Measurements from ENCODE around the gene TIMM22.

The TIMM22 gene

DNA sequence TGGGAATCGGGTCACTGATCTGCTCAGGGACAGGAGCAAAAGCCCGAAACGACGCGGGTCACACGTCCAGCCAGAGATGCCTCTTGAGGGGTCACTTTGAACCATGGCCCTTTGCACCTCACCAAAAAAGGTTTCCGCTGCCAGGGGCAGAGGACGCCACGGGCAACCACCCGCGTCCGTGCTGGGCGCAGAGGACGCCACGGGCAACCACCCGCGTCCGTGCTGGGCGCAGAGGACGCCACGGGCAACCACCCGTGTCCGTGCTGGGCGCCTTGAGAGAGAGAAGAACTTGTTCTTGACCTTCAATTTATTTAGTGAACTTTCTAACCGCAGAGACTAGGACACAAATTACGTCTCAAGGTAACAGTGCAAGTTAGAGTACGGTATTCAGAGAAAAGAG lies 35.5 kb downstream of the TIMM22 start:
- TF ChIP-seq, protein P1, sequence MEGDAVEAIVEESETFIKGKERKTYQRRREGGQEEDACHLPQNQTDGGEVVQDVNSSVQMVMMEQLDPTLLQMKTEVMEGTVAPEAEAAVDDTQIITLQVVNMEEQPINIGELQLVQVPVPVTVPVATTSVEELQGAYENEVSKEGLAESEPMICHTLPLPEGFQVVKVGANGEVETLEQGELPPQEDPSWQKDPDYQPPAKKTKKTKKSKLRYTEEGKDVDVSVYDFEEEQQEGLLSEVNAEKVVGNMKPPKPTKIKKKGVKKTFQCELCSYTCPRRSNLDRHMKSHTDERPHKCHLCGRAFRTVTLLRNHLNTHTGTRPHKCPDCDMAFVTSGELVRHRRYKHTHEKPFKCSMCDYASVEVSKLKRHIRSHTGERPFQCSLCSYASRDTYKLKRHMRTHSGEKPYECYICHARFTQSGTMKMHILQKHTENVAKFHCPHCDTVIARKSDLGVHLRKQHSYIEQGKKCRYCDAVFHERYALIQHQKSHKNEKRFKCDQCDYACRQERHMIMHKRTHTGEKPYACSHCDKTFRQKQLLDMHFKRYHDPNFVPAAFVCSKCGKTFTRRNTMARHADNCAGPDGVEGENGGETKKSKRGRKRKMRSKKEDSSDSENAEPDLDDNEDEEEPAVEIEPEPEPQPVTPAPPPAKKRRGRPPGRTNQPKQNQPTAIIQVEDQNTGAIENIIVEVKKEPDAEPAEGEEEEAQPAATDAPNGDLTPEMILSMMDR (IDR thresholded peaks at IDR 0.05), result no peak
- H3K27me3 ChIP-seq, result no peaks in the 10 kb centered on the region

DNA sequence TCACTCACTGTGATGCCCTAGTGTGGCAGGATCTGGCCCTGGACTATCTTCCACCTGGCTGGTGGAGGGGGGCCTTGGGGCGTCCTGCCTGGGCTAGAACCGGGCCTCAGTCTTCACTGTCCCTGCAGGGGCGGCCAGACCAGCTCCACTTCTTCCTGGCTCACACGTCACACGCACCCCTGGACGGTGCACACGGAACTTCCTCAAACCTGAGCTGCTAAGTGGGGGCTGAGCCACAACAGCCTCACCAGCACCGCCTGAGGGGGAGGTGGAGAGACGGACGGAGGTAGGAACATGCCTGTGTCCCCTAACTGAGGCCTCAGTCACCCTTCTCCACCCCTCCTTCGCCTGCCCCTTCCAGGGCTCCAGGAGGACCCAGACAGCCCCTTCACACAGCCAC lies 36.6 kb downstream of the TIMM22 start:
- peak overlapping the region; percentile 42 for H3K27ac ChIP-seq
- peaks cover 0 to 3% of the 10 kb centered on the region in 2 experiments for H3K4me1 ChIP-seq (ENCODE audit: control insufficient read depth in 1 of 2, insufficient read depth in 1 of 2, low read depth in 1 of 2, low read length in 1 of 2)
- TF ChIP-seq, protein P1 (IDR thresholded peaks at IDR 0.05), result no peak
- H3K4me3 ChIP-seq (ENCODE audit: low read depth in 1 of 2, low read length in 1 of 2), result no peak overlapping the region
- H3K36me3 ChIP-seq, result peaks cover 66% of the 10 kb centered on the region
- H3K9me3 ChIP-seq, result no peaks in the 10 kb centered on the region
- H3K27me3 ChIP-seq, result no peaks in the 10 kb centered on the region

More for the DNA sequence above, 35.5 kb downstream of the TIMM22 start:
- no peak overlapping the region for H3K27ac ChIP-seq
- H3K4me1 ChIP-seq (ENCODE audit: control insufficient read depth in 1 of 2, insufficient read depth in 1 of 2, low read depth in 1 of 2, low read length in 1 of 2), result peaks cover 0 to 3% of the 10 kb centered on the region in 2 experiments
- no peaks in the 10 kb centered on the region for H3K9me3 ChIP-seq
- H3K4me3 ChIP-seq (ENCODE audit: low read depth in 1 of 2, low read length in 1 of 2), result no peak overlapping the region
- H3K36me3 ChIP-seq, result peaks cover 66% of the 10 kb centered on the region

DNA sequence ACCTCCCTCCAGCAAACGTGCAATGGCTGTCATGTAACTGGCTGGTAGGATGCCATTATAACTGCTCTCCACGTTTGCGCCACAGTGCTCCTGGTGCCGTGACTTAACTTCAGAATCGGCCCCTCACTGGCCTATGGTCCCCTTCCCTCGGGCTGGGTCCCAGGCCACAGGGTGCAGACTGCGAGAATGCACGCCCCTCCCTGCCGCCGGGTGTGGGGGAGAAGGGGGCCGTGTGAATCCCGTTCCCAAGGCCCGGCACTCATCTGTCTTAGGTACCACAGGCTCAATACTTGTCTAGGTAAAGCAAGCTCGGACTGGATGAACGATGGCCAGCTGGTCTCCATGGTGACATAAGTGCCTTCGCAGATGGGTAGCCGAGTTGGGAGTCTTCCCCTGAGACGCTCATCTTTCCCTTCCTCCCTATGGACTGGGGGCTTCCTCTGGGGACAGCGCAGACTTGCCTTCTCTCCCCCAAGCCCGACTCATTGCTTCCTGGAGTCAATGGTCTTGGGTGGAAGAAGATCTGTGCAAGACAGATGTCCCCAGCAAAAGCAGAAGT lies 37.8 kb downstream of the TIMM22 start:
- TF ChIP-seq, protein P1 (IDR thresholded peaks at IDR 0.05), result no peak
- peaks cover 77% of the 10 kb centered on the region for H3K36me3 ChIP-seq
- no peak overlapping the region for H3K4me3 ChIP-seq (ENCODE audit: low read depth in 1 of 2, low read length in 1 of 2)
- H3K27ac ChIP-seq, result no peak overlapping the region
- H3K27me3 ChIP-seq, result no peaks in the 10 kb centered on the region
- H3K9me3 ChIP-seq, result no peaks in the 10 kb centered on the region
- peaks cover 3 to 9% of the 10 kb centered on the region in 2 experiments for H3K4me1 ChIP-seq (ENCODE audit: control insufficient read depth in 1 of 2, insufficient read depth in 1 of 2, low read depth in 1 of 2, low read length in 1 of 2)

DNA sequence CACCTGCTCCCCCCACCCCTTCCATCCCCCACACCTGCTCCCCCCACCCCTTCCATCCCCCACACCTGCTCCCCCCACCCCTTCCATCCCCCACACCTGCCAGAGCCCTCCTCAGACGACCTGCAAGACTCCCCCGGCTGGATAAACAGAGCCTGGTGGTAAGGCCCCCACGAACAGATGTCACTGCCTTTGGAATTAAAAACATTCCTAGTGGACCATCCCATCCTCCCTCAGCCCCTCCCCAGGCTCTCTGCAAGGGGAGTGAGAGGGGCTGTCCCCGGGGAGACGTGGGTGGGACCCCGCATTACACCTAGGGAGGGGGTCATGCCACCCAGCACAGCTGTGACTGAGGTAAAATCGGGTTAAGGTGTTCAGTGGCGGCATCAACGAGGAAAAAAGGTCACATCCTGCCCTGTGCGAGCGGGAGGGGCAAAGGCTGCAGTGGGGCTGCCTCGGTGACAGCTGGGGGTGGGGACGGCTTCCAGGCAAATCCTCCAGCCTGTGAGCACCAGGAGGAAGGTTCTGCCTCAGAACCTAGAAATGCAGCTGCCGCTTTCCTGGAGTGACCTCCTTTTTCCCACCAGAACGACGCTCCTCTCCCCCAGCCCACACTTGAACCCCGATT lies 38.7 kb downstream of the TIMM22 start:
- no peaks in the 10 kb centered on the region for H3K9me3 ChIP-seq
- TF ChIP-seq, protein P1 (IDR thresholded peaks at IDR 0.05), result no peak
- no peaks in the 10 kb centered on the region for H3K27me3 ChIP-seq
- no peak overlapping the region for H3K4me3 ChIP-seq (ENCODE audit: low read depth in 1 of 2, low read length in 1 of 2)
- H3K27ac ChIP-seq, result no peak overlapping the region
- peaks cover 13 to 18% of the 10 kb centered on the region in 2 experiments for H3K4me1 ChIP-seq (ENCODE audit: control insufficient read depth in 1 of 2, insufficient read depth in 1 of 2, low read depth in 1 of 2, low read length in 1 of 2)
- peaks cover 68% of the 10 kb centered on the region for H3K36me3 ChIP-seq

DNA sequence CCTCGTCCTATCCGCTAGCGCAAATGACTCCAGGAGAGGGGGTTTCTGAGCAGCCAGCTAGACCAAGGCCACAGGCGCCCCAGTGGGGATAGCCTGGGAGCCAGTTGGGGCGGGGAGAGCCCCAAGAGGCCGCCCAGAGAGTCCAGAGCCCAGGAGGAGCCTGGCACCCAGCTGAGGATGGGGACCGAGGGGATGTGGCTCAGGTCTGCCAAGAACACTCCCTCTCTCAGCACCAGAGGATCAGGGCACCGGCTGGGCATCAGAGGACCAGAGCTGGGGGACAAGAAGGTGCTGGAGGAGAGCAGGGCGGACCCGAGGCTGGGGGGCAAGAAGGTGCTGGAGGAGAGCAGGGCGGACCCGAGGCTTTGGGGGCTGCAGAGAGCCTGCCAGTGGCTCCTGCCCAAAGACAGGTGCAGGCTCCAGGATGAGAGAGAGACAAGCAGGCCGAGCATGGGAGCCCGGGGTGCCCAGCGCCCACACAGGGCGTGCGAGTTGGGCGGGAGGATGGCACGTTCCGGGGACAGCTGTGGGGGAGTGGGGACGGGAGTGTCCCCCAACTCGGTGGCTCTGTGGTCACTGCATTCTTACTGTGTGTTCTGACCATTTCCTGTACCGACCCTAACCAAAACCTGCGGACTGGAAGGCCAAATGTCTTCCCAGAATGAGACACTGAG lies 39.4 kb downstream of the TIMM22 start:
- no peak overlapping the region for H3K4me3 ChIP-seq (ENCODE audit: low read depth in 1 of 2, low read length in 1 of 2)
- peaks cover 17 to 21% of the 10 kb centered on the region in 2 experiments for H3K4me1 ChIP-seq (ENCODE audit: control insufficient read depth in 1 of 2, insufficient read depth in 1 of 2, low read depth in 1 of 2, low read length in 1 of 2)
- H3K27ac ChIP-seq, result no peak overlapping the region
- no peaks in the 10 kb centered on the region for H3K27me3 ChIP-seq
- H3K9me3 ChIP-seq, result no peaks in the 10 kb centered on the region
- TF ChIP-seq, protein P1 (IDR thresholded peaks at IDR 0.05), result no peak
- H3K36me3 ChIP-seq, result peaks cover 63% of the 10 kb centered on the region
